HepG2 (cell line): ENCODE results near the gene GJC1. TPM values are rescaled to one million over a fixed set of nuclear protein-coding genes. Genes with fewer than 3 reads are reported as not detected.

ENCODE experiments used
- ATAC-seq: fragments of 200-7000 bp; cut with Tn5 transposase; 3 replicates; pipeline ENCODE4 v1.9.1; 2020; ENCODE audit warnings: mild to moderate bottlenecking, moderate library complexity
- BruUV-seq: library from RNA; stranded (reverse); fragments of 400-500 nt; replicated peaks from 2 replicates; lab custom pipeline; 2021; lab: Mats Ljungman, UMichigan
- CTCF ChIA-PET: fragments of 300-600 bp; formaldehyde crosslinking; extraction: SDS; loops from one replicate; lab custom pipeline; 2021; ENCODE audit warnings: low total read pairs, inconsistent platforms, low intra/inter-chr PET ratio; lab: Yijun Ruan, JAX
- POLR2A ChIA-PET: fragments of 350-600 bp; sonication (Branson Sonifier 250); formaldehyde crosslinking; loops from one replicate; lab custom pipeline; 2020; ENCODE audit warnings: antibody characterized with exemption, inconsistent platforms; lab: Yijun Ruan, JAX
- DNase-seq: peaks from one replicate; pipeline ENCODE4 v3.0.0-alpha.2; 2015; ENCODE audit warnings: low spot score
- FAIRE-seq: peaks from 3 replicates; lab custom pipeline; 2011; peaks lifted over from hg19 to GRCh38; lab: Jason Lieb, UNC
- H2AFZ ChIP-seq: one replicate; pipeline ENCODE4 v1.6.1; 2011; ENCODE audit warnings: low read length, inconsistent platforms
- H3K27ac ChIP-seq: fragments of 300-600 bp; 3 replicates; pipeline ENCODE4 v1.8.0; 2011; ENCODE audit warnings: mixed run types, mild to moderate bottlenecking, mixed read lengths, low read length, inconsistent platforms; ENCODE audit not compliant: insufficient read depth; ENCODE audit errors: extremely low read length
- H3K27me3 ChIP-seq, 2 experiments: fragments of 200-600 bp in 1 of 2; 2 replicates in 1 of 2; 3 replicates in 1 of 2; pipeline versions ENCODE4 v1.6.0 to v1.8.0; 2011; ENCODE audit warnings: low read length in 2 of 2, mild to moderate bottlenecking in 2 of 2, moderate library complexity in 2 of 2, inconsistent platforms in 1 of 2; ENCODE audit not compliant: insufficient read depth in 2 of 2, control insufficient read depth in 1 of 2
- H3K36me3 ChIP-seq, 2 experiments: fragments of 200-600 bp in 1 of 2; replicated peaks in 1 of 2; 2 replicates in 1 of 2; 3 replicates in 1 of 2; pipeline versions ENCODE4 v1.5.1 to v1.8.0; 2011; ENCODE audit warnings: low read length in 2 of 2, inconsistent platforms in 1 of 2; ENCODE audit not compliant: insufficient read depth in 2 of 2, control insufficient read depth in 1 of 2
- H3K4me1 ChIP-seq: 2 replicates; pipeline ENCODE4 v1.5.1; 2012; ENCODE audit warnings: low read length, inconsistent platforms; ENCODE audit not compliant: insufficient read depth
- H3K4me2 ChIP-seq: 2 replicates; pipeline ENCODE4 v1.6.0; 2011; ENCODE audit warnings: low read depth, low read length, inconsistent platforms
- H3K4me3 ChIP-seq, 3 experiments: fragments of 200-600 bp in 1 of 3; sonication (generic), shearing (Covaris generic) in 1 of 3; replicated peaks in 1 of 3; 2 replicates each; pipeline ENCODE4 v1.5.1; 2011 to 2016; ENCODE audit warnings: low read length in 3 of 3, inconsistent platforms in 2 of 3, low read depth in 2 of 3, mild to moderate bottlenecking in 2 of 3, control low read depth in 1 of 3, mixed read lengths in 1 of 3; ENCODE audit not compliant: insufficient read depth in 1 of 3
- H3K79me2 ChIP-seq: one replicate; pipeline ENCODE4 v1.6.1; 2011; ENCODE audit warnings: low read length, inconsistent platforms; ENCODE audit not compliant: insufficient read depth
- H3K9ac ChIP-seq: 2 replicates; pipeline ENCODE4 v1.6.0; 2011; ENCODE audit warnings: mild to moderate bottlenecking, low read depth, low read length, inconsistent platforms; ENCODE audit not compliant: insufficient read depth
- H3K9me3 ChIP-seq: 2 replicates; pipeline ENCODE4 v1.5.1; 2012; ENCODE audit warnings: mild to moderate bottlenecking, low read length
- H4K20me1 ChIP-seq: 2 replicates; pipeline ENCODE4 v1.6.0; 2011; ENCODE audit warnings: inconsistent platforms, mild to moderate bottlenecking, low read length, moderate library complexity; ENCODE audit not compliant: insufficient read depth
- ATF7-NPFF ChIP-seq: sonication (generic); formaldehyde crosslinking; IDR thresholded peaks from 2 replicates; pipeline ENCODE4 v1.8.1; 2023; ENCODE audit warnings: mild to moderate bottlenecking, low read depth, missing genetic modification reagents, moderate library complexity
- CBFB ChIP-seq: sonication (generic); formaldehyde crosslinking; IDR thresholded peaks from 2 replicates; pipeline ENCODE4 v1.4.0; 2020; ENCODE audit warnings: missing genetic modification reagents
- CSRNP1 ChIP-seq: sonication (generic); formaldehyde crosslinking; IDR thresholded peaks from 2 replicates; pipeline ENCODE4 v1.8.1; 2023; ENCODE audit warnings: mild to moderate bottlenecking, missing genetic modification reagents
- EED ChIP-seq: sonication (generic); formaldehyde crosslinking; IDR thresholded peaks from 2 replicates; pipeline ENCODE4 v1.5.0; 2020; ENCODE audit warnings: mild to moderate bottlenecking, missing genetic modification reagents
- HES4 ChIP-seq: sonication (generic); formaldehyde crosslinking; IDR thresholded peaks from 2 replicates; pipeline ENCODE4 v1.9.0; 2021; ENCODE audit warnings: mild to moderate bottlenecking, missing genetic modification reagents, borderline replicate concordance
- ISX ChIP-seq: sonication (generic); formaldehyde crosslinking; conservative IDR thresholded peaks from 2 replicates; pipeline ENCODE4 v1.5.0; 2020; ENCODE audit warnings: missing genetic modification reagents
- TEAD3 ChIP-seq: optimal IDR thresholded peaks from 2 replicates; pipeline ENCODE3; 2016; ENCODE audit warnings: borderline replicate concordance
- ZBTB14 ChIP-seq: sonication (generic); formaldehyde crosslinking; IDR thresholded peaks from 2 replicates; pipeline ENCODE4 v1.4.0; 2020; ENCODE audit warnings: missing genetic modification reagents
- ZBTB49 ChIP-seq: sonication (generic); formaldehyde crosslinking; IDR thresholded peaks from 2 replicates; pipeline ENCODE4 v1.4.0; 2020; ENCODE audit warnings: missing genetic modification reagents, borderline replicate concordance
- WGBS: methylation state at CpG from one replicate; pipeline ENCODE4 v1.1.6; 2017; ENCODE audit warnings: low lambda C conversion rate; 5-methylcytosine and 5-hydroxymethylcytosine counted together
- in situ Hi-C: cut with HindIII; loops from 2 replicates; pipeline ENCODE4 v1.10.0; 2017; ENCODE audit warnings: low pct_unique_long_range_greater_than_20kb; ENCODE audit not compliant: extremely low pct_ligation_motif_present
- intact Hi-C: fragments of 100-400 bp; cut with micrococcal nuclease; formaldehyde crosslinking; loops from one replicate; pipeline ENCODE4 v1.10.0; 2022; ENCODE audit not compliant: unreplicated experiment
- polyA plus RNA-seq, 8 experiments: library from polyadenylated mRNA; depleted of rRNA in 3 of 8; stranded (reverse) in 7 of 8; unstranded in 1 of 8; fragments of >200 nt; fragmentation: Illumina TruSeq in 4 of 8; extraction: Trizol in 4 of 8; gene quantifications; 2 replicates each; pipeline versions ENCODE4 v1.2.1 to v1.2.3, GENCODE V29; 2011 to 2016; ENCODE audit warnings: low read depth in 4 of 8, missing spikeins in 1 of 8, mixed read lengths in 1 of 8; ENCODE audit not compliant: insufficient read depth in 1 of 8
- total RNA-seq, 5 experiments: library from RNA; depleted of rRNA; stranded (reverse); fragments of >200 nt; fragmentation: Illumina TruSeq; extraction: Trizol; gene quantifications; 2 replicates each; pipeline ENCODE4 v1.2.3, GENCODE V29; 2016; ENCODE audit warnings: low read depth in 1 of 5

The GJC1 gene
- total and polyA plus RNA-seq, 2 of the 13 experiments (the other 11 are each of a cell fraction or from before 2014, with no cell fraction given) = 1.7 TPM

GRCh38 chr17:44871556-44871955 lies 41.5 kb upstream of the GJC1 start (continued):
- TF ChIP-seq CSRNP1 = no peak
- TF ChIP-seq EED = no peak
- TF ChIP-seq ZBTB49 (CRISPR knock-in tag) = no peak
- TF ChIP-seq TEAD3 = no peak
- no peak for TF ChIP-seq ISX
- no peak for TF ChIP-seq ZBTB14
- no peak for TF ChIP-seq HES4
- TF ChIP-seq ATF7-NPFF (CRISPR knock-in tag) = no peak

GRCh38 chr17:44867841-44868240 lies 37.8 kb upstream of the GJC1 start:
- 90% methylated on average over 3 of the region's 3 CpGs for WGBS
- no peak overlapping the region for H3K4me2 ChIP-seq
- peaks cover 24% of the 10 kb centered on the region for H3K4me1 ChIP-seq
- H3K9ac ChIP-seq = no peak overlapping the region
- intact Hi-C loops = no loop called here
- DNase-seq (no peak), ATAC-seq (no peak), FAIRE-seq (no peak)
- H4K20me1 ChIP-seq = 0 out of 2 replicates have a peak, but pooled peaks cover 4% of the 10 kb centered on the region
- no peaks in the 10 kb centered on the region for H3K27me3 ChIP-seq
- ChIA-PET CTCF (interaction anchor here (1.2 to 1.4 kb wide), 2 partner anchors 93 kb away, joined by 4 read pairs; no protein-coding TSS in a partner anchor), POLR2A (interaction anchor here (0.5 to 2.6 kb wide), 2 partner anchors 92 to 153 kb away, joined by 4 to 8 read pairs; no protein-coding TSS in a partner anchor)
- H3K9me3 ChIP-seq = no peaks in the 10 kb centered on the region
- TF ChIP-seq CBFB = no peak
- H2AFZ ChIP-seq = no peak overlapping the region
- BruUV-seq = no TSS peak
- in situ Hi-C loops = loop anchor here (5.0 kb wide), 1 partner anchor 91 kb away; no protein-coding TSS in a partner anchor
- H3K36me3 ChIP-seq = peaks cover 38 to 82% of the 10 kb centered on the region in 2 experiments
- H3K27ac ChIP-seq = no peak overlapping the region
- H3K4me3 ChIP-seq = no peak overlapping the region
- no peaks in the 10 kb centered on the region for H3K79me2 ChIP-seq
